NCI-H526 (cell line): ENCODE measurements around the gene KLHL20.

Source experiments
- DNase-seq, 2 experiments: peaks; one replicate each; lab custom pipeline; 2025; lab: John Stamatoyannopoulos, UW

The KLHL20 gene

GRCh38 chr1:173832748-173833147, 118.0 kb downstream of the KLHL20 start:
- no peak for DNase-seq
